Measurements from ENCODE around the gene TNFRSF14.

TNFRSF14 gene

DNA sequence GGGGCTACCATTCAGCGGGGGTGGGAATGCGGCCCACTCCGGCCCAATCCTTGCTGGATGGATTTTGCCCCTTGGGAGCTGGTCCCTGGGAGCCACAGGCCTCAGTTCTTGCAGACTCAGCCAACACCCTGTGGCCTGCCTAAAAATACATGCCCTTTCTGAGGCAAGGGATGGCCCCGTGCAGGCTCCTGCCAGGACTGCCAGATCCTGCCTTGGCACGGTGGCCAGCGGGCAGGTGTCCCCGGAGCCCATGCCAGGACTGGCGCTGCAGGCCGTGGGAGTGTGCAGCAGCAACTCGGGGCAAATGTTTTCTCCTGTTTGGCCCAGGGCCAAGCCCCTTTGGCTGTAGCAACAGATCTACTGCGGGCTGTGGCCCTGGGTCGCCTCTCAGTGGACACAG lies 28.2 kb upstream of the TNFRSF14 start:
- Histone ChIP-seq H3K4me3 (replicated peaks; ENCODE audit: low read depth, low read length) (no peak overlapping the region), H3K27me3 (replicated peaks; ENCODE audit: control insufficient read depth, insufficient read depth, low read length) (peaks cover 2% of the 10 kb centered on the region; the same call in 1 of the 2 replicates), H3K36me3 (ENCODE audit: control insufficient read depth, insufficient read depth, low read length) (no peaks in the 10 kb centered on the region)
- DNase-seq (ENCODE audit: extremely low read depth, insufficient read length): no peak
- TF ChIP-seq, protein P1, sequence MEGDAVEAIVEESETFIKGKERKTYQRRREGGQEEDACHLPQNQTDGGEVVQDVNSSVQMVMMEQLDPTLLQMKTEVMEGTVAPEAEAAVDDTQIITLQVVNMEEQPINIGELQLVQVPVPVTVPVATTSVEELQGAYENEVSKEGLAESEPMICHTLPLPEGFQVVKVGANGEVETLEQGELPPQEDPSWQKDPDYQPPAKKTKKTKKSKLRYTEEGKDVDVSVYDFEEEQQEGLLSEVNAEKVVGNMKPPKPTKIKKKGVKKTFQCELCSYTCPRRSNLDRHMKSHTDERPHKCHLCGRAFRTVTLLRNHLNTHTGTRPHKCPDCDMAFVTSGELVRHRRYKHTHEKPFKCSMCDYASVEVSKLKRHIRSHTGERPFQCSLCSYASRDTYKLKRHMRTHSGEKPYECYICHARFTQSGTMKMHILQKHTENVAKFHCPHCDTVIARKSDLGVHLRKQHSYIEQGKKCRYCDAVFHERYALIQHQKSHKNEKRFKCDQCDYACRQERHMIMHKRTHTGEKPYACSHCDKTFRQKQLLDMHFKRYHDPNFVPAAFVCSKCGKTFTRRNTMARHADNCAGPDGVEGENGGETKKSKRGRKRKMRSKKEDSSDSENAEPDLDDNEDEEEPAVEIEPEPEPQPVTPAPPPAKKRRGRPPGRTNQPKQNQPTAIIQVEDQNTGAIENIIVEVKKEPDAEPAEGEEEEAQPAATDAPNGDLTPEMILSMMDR (IDR thresholded peaks at IDR 0.05; ENCODE audit: insufficient read depth, low read length, poor library complexity, severe bottlenecking): no peak

DNA sequence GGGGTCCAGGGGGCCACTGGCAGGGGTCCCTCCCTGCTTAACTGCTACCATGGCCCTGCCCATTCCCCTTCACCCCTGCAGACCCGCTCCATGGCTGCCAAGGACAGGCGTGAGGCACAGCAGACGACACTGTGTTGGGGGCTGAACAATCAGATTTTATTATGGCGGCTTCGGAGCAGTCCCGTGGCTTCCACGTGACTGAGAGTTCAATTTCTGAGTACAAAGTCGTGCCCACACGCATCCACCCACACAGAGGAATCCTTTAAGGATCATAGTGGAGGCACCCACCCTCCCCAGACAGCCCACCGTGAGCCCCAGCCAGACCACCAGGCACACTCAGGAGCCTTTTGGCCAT lies 27.6 kb upstream of the TNFRSF14 start:
- Histone ChIP-seq H3K36me3 (ENCODE audit: control insufficient read depth, insufficient read depth, low read length) (no peaks in the 10 kb centered on the region), H3K4me3 (replicated peaks; ENCODE audit: low read depth, low read length) (no peak overlapping the region), H3K27me3 (replicated peaks; ENCODE audit: control insufficient read depth, insufficient read depth, low read length) (peaks cover 2% of the 10 kb centered on the region; the same call in 1 of the 2 replicates)
- TF ChIP-seq, protein P1 (IDR thresholded peaks at IDR 0.05; ENCODE audit: insufficient read depth, low read length, poor library complexity, severe bottlenecking): no peak
- no peak for DNase-seq (ENCODE audit: extremely low read depth, insufficient read length)

DNA sequence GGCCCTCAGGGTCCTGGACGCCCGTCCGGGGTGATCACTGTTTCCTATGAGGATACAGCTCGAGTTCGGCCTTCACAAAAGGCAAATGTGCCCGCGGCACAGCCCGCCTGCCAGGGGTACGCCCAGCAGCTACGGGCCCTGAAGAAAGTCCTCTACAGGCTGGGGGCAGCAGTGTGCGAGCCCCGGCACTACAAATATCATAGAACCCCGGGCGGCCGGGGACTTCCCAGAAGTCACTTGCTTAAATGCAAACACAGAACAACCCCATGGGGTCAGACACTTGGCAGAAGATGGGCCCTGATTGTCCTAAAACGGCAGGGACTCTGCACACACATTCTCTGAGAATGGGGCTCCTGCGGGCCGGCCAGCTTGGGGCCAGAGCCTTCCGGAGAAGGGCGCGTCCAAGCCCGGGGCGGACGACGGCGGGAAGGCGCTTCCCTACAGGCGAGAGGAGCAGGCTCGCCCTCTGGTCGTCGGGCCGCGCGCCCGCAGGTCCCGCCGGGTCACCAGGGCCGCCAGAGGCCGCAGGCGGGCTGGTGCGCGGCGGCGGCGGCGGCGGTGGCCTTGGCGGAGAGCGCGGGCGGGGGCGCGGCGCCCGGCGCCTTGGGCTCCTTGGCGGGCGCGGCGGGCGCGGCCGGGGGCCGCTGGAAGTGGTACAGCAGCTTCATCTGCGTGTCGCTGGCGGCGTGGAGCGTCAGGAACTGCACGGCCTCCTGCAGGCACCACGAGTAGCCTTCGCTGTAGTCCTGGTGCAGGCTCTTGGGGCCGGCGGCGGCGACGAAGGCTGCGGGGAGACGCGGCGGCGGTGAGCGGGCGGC lies 27.0 kb upstream of the TNFRSF14 start:
- TF ChIP-seq, protein P1 (IDR thresholded peaks at IDR 0.05; ENCODE audit: insufficient read depth, low read length, poor library complexity, severe bottlenecking): peak; percentile 38
- Histone ChIP-seq H3K4me3 (replicated peaks; ENCODE audit: low read depth, low read length) (peak overlapping the region; percentile 26), H3K36me3 (ENCODE audit: control insufficient read depth, insufficient read depth, low read length) (no peaks in the 10 kb centered on the region), H3K27me3 (replicated peaks; ENCODE audit: control insufficient read depth, insufficient read depth, low read length) (peaks cover 2% of the 10 kb centered on the region; the same call in 1 of the 2 replicates)
- no peak for DNase-seq (ENCODE audit: extremely low read depth, insufficient read length)

DNA sequence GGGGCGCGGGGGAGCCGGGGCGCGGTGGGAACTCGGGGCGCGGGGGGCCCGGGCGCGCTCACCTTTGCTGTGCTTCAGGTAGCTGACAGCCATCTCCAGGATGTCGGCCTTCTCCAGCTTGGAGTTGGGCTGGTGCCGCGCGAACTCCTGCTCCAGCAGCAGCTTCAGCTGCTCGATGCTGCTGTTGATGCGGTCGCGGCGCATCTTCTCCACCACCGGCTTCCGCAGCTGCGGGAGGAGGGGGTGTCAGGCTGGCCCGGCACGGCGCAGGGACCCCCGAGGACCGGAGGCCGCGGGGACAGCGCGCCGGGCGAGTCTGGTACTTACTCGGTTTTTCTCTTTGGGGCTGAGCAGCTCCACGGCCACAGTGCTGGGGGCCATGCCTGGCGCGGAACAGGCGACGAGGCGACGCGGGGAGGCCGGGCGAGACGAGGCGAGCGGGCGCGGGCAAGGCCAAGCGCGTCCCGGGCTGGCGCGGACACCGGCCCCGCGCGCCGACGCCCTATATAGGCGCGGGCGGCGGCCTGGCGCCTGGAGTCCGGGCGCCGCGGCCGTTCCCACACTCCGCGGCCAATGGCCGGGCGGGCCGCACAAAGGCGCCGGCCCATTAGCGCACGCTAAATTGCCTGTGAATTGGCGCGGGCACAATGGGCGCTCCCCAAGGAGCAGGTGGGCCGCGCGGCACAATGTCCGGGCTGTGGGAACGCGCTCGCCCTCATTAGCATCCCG lies 26.2 kb upstream of the TNFRSF14 start, which contains the start of gene HES5:
TSS of gene HES5 (minus strand) at position 480 of the 729 bp plus-strand sequence. CDS start at position 381, 99 bp downstream.
- H3K36me3 ChIP-seq (ENCODE audit: control insufficient read depth, insufficient read depth, low read length): no peaks in the 10 kb centered on the region
- DNase-seq (ENCODE audit: extremely low read depth, insufficient read length): no peak
- peaks cover 2% of the 10 kb centered on the region; the same call in 1 of the 2 replicates for H3K27me3 ChIP-seq (replicated peaks; ENCODE audit: control insufficient read depth, insufficient read depth, low read length)
- TF ChIP-seq, protein P1 (IDR thresholded peaks at IDR 0.05; ENCODE audit: insufficient read depth, low read length, poor library complexity, severe bottlenecking): no peak
- H3K4me3 ChIP-seq (replicated peaks; ENCODE audit: low read depth, low read length): peak within 1 kb of the TSS; percentile 38

DNA sequence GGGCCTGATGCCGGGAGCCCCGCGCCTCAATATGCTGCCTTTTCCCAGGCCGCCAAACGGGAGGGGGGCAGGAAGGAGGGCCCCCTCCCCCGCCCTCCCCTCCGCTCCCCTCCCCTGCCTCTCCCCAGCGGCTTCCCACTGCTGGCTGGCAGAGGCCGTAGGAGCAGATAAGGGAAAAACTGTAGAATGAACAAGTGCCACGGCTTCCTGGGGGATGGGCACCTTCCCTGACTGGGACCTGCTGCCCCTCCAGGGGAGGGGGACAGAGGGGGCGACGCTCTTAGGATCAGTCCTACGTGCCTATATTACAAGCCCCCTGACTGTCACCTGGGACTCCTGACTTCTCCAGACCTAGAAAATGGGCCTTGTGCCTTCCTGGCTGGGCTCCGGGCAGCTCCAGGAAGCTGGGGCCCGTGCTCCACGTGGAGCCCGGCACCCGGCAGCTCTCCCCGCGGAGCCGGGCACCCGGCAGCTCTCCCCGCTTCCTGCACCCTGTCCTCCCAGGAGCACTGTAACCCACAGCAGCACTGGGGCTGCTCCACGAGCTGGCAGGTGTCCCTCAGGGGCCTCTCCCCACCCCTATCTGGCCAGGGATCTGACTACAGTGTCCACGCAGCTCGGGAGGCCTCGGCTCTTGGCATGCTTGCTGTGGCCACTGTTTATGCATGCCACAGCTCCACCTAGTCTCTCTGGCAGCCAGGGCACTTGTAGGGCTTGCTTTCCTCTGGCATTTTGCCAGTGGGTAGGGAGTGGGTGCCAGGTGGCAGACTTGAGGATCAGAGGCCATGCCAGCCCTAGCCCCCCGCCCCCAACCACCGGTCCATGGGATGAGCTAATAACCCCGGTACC lies 25.4 kb upstream of the TNFRSF14 start:
- Histone ChIP-seq H3K4me3 (replicated peaks; ENCODE audit: low read depth, low read length) (peak overlapping the region; percentile 14; the same call in 1 of the 2 replicates), H3K36me3 (ENCODE audit: control insufficient read depth, insufficient read depth, low read length) (no peaks in the 10 kb centered on the region), H3K27me3 (replicated peaks; ENCODE audit: control insufficient read depth, insufficient read depth, low read length) (peaks cover 2% of the 10 kb centered on the region; the same call in 1 of the 2 replicates)
- TF ChIP-seq, protein P1 (IDR thresholded peaks at IDR 0.05; ENCODE audit: insufficient read depth, low read length, poor library complexity, severe bottlenecking): no peak
- DNase-seq (ENCODE audit: extremely low read depth, insufficient read length): no peak

Data from GM06990 (cell line).